ENCODE results near the gene PPM1J.
"Not testable (repeated sequence)": the region's sequence is repeated elsewhere in the genome, so short reads cannot be mapped to it uniquely, and the experiment has no call there.

Gene PPM1J

GRCh38 chr1:112735752-112736151 is 20.6 kb upstream of the PPM1J start:
- H3K27me3 ChIP-seq (ENCODE audit: control insufficient read depth in 1 of 2, insufficient read depth in 2 of 2, low read length in 2 of 2), result no peaks in the 10 kb centered on the region
- H3K9ac ChIP-seq (ENCODE audit: low read length), result no peak overlapping the region
- no peaks in the 10 kb centered on the region for H3K9me3 ChIP-seq (ENCODE audit: low read length)
- no peak overlapping the region for H3K27ac ChIP-seq (ENCODE audit: low read depth, low read length)
- no peaks in the 10 kb centered on the region for H3K36me3 ChIP-seq (ENCODE audit: insufficient read depth, low read length)
- no peaks in the 10 kb centered on the region for H3K4me1 ChIP-seq (ENCODE audit: insufficient read depth, low read length)
- no peak overlapping the region for H3K4me3 ChIP-seq (ENCODE audit: low read depth in 1 of 2, low read length in 2 of 2)

- no peaks in the 10 kb centered on the region for H3K27me3 ChIP-seq (ENCODE audit: control insufficient read depth in 1 of 2, insufficient read depth in 2 of 2, low read length in 2 of 2)
- no peak overlapping the region for H3K27ac ChIP-seq (ENCODE audit: low read depth, low read length)
- H3K4me1 ChIP-seq (ENCODE audit: insufficient read depth, low read length), result no peaks in the 10 kb centered on the region
- no peak overlapping the region for H3K4me3 ChIP-seq (ENCODE audit: low read depth in 1 of 2, low read length in 2 of 2)
- no peaks in the 10 kb centered on the region for H3K36me3 ChIP-seq (ENCODE audit: insufficient read depth, low read length)
- no peaks in the 10 kb centered on the region for H3K9me3 ChIP-seq (ENCODE audit: low read length)
- no peak overlapping the region for H3K9ac ChIP-seq (ENCODE audit: low read length)
Observed at GRCh38 chr1:112731451-112731850, 16.3 kb upstream of the PPM1J start.

- Histone ChIP-seq H3K4me1 (ENCODE audit: insufficient read depth, low read length) (no peaks in the 10 kb centered on the region), H3K9ac (ENCODE audit: low read length) (no peak overlapping the region), H3K27ac (ENCODE audit: low read depth, low read length) (no peak overlapping the region), H3K9me3 (ENCODE audit: low read length) (no peaks in the 10 kb centered on the region), H3K27me3 (ENCODE audit: control insufficient read depth in 1 of 2, insufficient read depth in 2 of 2, low read length in 2 of 2) (no peaks in the 10 kb centered on the region), H3K4me3 (ENCODE audit: low read depth in 1 of 2, low read length in 2 of 2) (no peak overlapping the region), H3K36me3 (ENCODE audit: insufficient read depth, low read length) (no peaks in the 10 kb centered on the region)
Observed at GRCh38 chr1:112729909-112730308, 14.8 kb upstream of the PPM1J start.

GRCh38 chr1:112729011-112729410 is 13.9 kb upstream of the PPM1J start:
- not testable (repeated sequence) for H3K36me3 ChIP-seq (ENCODE audit: insufficient read depth, low read length); H3K27ac ChIP-seq (ENCODE audit: low read depth, low read length); H3K4me1 ChIP-seq (ENCODE audit: insufficient read depth, low read length); H3K4me3 ChIP-seq (ENCODE audit: low read depth in 1 of 2, low read length in 2 of 2); H3K9me3 ChIP-seq (ENCODE audit: low read length); H3K27me3 ChIP-seq (ENCODE audit: control insufficient read depth in 1 of 2, insufficient read depth in 2 of 2, low read length in 2 of 2); H3K9ac ChIP-seq (ENCODE audit: low read length)

GRCh38 chr1:112728306-112728971 is 13.3 kb upstream of the PPM1J start:
- not testable (repeated sequence) for H3K27me3 ChIP-seq (ENCODE audit: control insufficient read depth in 1 of 2, insufficient read depth in 2 of 2, low read length in 2 of 2); H3K4me1 ChIP-seq (ENCODE audit: insufficient read depth, low read length); H3K9me3 ChIP-seq (ENCODE audit: low read length); H3K36me3 ChIP-seq (ENCODE audit: insufficient read depth, low read length); H3K27ac ChIP-seq (ENCODE audit: low read depth, low read length); H3K4me3 ChIP-seq (ENCODE audit: low read depth in 1 of 2, low read length in 2 of 2); H3K9ac ChIP-seq (ENCODE audit: low read length)

GRCh38 chr1:112727716-112728115 is 12.6 kb upstream of the PPM1J start:
- Histone ChIP-seq H3K27me3 (ENCODE audit: control insufficient read depth in 1 of 2, insufficient read depth in 2 of 2, low read length in 2 of 2) (no peaks in the 10 kb centered on the region), H3K4me1 (ENCODE audit: insufficient read depth, low read length) (no peaks in the 10 kb centered on the region), H3K9ac (ENCODE audit: low read length) (no peak overlapping the region), H3K27ac (ENCODE audit: low read depth, low read length) (no peak overlapping the region), H3K9me3 (ENCODE audit: low read length) (no peaks in the 10 kb centered on the region), H3K36me3 (ENCODE audit: insufficient read depth, low read length) (no peaks in the 10 kb centered on the region), H3K4me3 (ENCODE audit: low read depth in 1 of 2, low read length in 2 of 2) (no peak overlapping the region)

- not testable (repeated sequence) for H3K9ac ChIP-seq (ENCODE audit: low read length); H3K4me3 ChIP-seq (ENCODE audit: low read depth in 1 of 2, low read length in 2 of 2); H3K27me3 ChIP-seq (ENCODE audit: control insufficient read depth in 1 of 2, insufficient read depth in 2 of 2, low read length in 2 of 2); H3K9me3 ChIP-seq (ENCODE audit: low read length); H3K4me1 ChIP-seq (ENCODE audit: insufficient read depth, low read length); H3K27ac ChIP-seq (ENCODE audit: low read depth, low read length); H3K36me3 ChIP-seq (ENCODE audit: insufficient read depth, low read length)
Observed at GRCh38 chr1:112724240-112724639, 9.1 kb upstream of the PPM1J start.

GRCh38 chr1:112723511-112723839 is 8.3 kb upstream of the PPM1J start:
- H3K36me3 ChIP-seq (ENCODE audit: insufficient read depth, low read length), result no peaks in the 10 kb centered on the region
- no peak overlapping the region for H3K4me3 ChIP-seq (ENCODE audit: low read depth in 1 of 2, low read length in 2 of 2)
- H3K27ac ChIP-seq (ENCODE audit: low read depth, low read length), result no peak overlapping the region
- peaks cover 0 to 9% of the 10 kb centered on the region in 2 donors for H3K27me3 ChIP-seq (ENCODE audit: control insufficient read depth in 1 of 2, insufficient read depth in 2 of 2, low read length in 2 of 2)
- no peaks in the 10 kb centered on the region for H3K4me1 ChIP-seq (ENCODE audit: insufficient read depth, low read length)
- H3K9ac ChIP-seq (ENCODE audit: low read length), result no peak overlapping the region
- no peaks in the 10 kb centered on the region for H3K9me3 ChIP-seq (ENCODE audit: low read length)

- peaks cover 0 to 9% of the 10 kb centered on the region in 2 donors for H3K27me3 ChIP-seq (ENCODE audit: control insufficient read depth in 1 of 2, insufficient read depth in 2 of 2, low read length in 2 of 2)
- H3K27ac ChIP-seq (ENCODE audit: low read depth, low read length), result no peak overlapping the region
- H3K4me1 ChIP-seq (ENCODE audit: insufficient read depth, low read length), result no peaks in the 10 kb centered on the region
- no peaks in the 10 kb centered on the region for H3K9me3 ChIP-seq (ENCODE audit: low read length)
- no peak overlapping the region for H3K9ac ChIP-seq (ENCODE audit: low read length)
- no peak overlapping the region for H3K4me3 ChIP-seq (ENCODE audit: low read depth in 1 of 2, low read length in 2 of 2)
- no peaks in the 10 kb centered on the region for H3K36me3 ChIP-seq (ENCODE audit: insufficient read depth, low read length)
Observed at GRCh38 chr1:112722601-112723510, 7.7 kb upstream of the PPM1J start.

- Histone ChIP-seq H3K36me3 (ENCODE audit: insufficient read depth, low read length) (no peaks in the 10 kb centered on the region), H3K4me3 (ENCODE audit: low read depth in 1 of 2, low read length in 2 of 2) (no peak overlapping the region), H3K27ac (ENCODE audit: low read depth, low read length) (no peak overlapping the region), H3K27me3 (ENCODE audit: control insufficient read depth in 1 of 2, insufficient read depth in 2 of 2, low read length in 2 of 2) (peaks cover 0 to 9% of the 10 kb centered on the region in 2 donors), H3K9me3 (ENCODE audit: low read length) (no peaks in the 10 kb centered on the region), H3K4me1 (ENCODE audit: insufficient read depth, low read length) (no peaks in the 10 kb centered on the region), H3K9ac (ENCODE audit: low read length) (no peak overlapping the region)
Observed at GRCh38 chr1:112721966-112722524, 6.9 kb upstream of the PPM1J start.

GRCh38 chr1:112721294-112721693 is 6.2 kb upstream of the PPM1J start:
- not testable (repeated sequence) for H3K4me3 ChIP-seq (ENCODE audit: low read depth in 1 of 2, low read length in 2 of 2); H3K4me1 ChIP-seq (ENCODE audit: insufficient read depth, low read length); H3K9me3 ChIP-seq (ENCODE audit: low read length); H3K27me3 ChIP-seq (ENCODE audit: control insufficient read depth in 1 of 2, insufficient read depth in 2 of 2, low read length in 2 of 2); H3K9ac ChIP-seq (ENCODE audit: low read length); H3K27ac ChIP-seq (ENCODE audit: low read depth, low read length); H3K36me3 ChIP-seq (ENCODE audit: insufficient read depth, low read length)
